Naive thymus-derived CD8-positive, alpha-beta T cell (primary cell): ENCODE measurements around the gene PXDN. TPM values are rescaled to one million over a fixed set of nuclear protein-coding genes. Genes with fewer than 3 reads are reported as not detected.
A peak's percentile ranks its signal among the peaks of the same experiment; 100 is the strongest.
"Not testable (repeated sequence)": the region's sequence is repeated elsewhere in the genome, so short reads cannot be mapped to it uniquely, and the experiment has no call there.

Experiments used
- ATAC-seq, 2 donors: fragments of 150-1000 bp; cut with Tn5 transposase in 1 of 2; sonication (Bioruptor Pico), chemical (Tn5 transposase) in 1 of 2; 1 replicate in 1 of 2; 2 replicates in 1 of 2; pipeline ENCODE4 v1.10.0; 2021; ENCODE audit warnings: mild to moderate bottlenecking in 2 of 2, moderate library complexity in 2 of 2
- POLR2A ChIA-PET: fragments of 350-600 bp; sonication (Branson Sonifier 250); formaldehyde crosslinking; loops from one replicate; lab custom pipeline; 2021; ENCODE audit warnings: antibody characterized with exemption; lab: Charles Lee
- DNase-seq, 10 donors: peaks; one replicate each; pipeline versions ENCODE4 v3.0.0 to v3.0.0-alpha.2; 2020 to 2022
- H3K27ac Mint-ChIP-seq, 10 donors: one replicate each; pipeline ENCODE4 v1.8.0; 2020 to 2022; ENCODE audit warnings: mild to moderate bottlenecking in 10 of 10, mixed read lengths in 10 of 10, moderate library complexity in 4 of 10, inconsistent platforms in 1 of 10
- H3K27me3 Mint-ChIP-seq, 5 donors: one replicate each; pipeline ENCODE4 v1.8.0; 2021 to 2022; ENCODE audit warnings: mixed read lengths in 5 of 5
- H3K36me3 Mint-ChIP-seq, 3 donors: one replicate each; pipeline ENCODE4 v1.8.0; 2020 to 2022; ENCODE audit warnings: mixed read lengths in 3 of 3, mild to moderate bottlenecking in 2 of 3, inconsistent platforms in 1 of 3
- H3K4me1 Mint-ChIP-seq, 4 donors: one replicate each; pipeline ENCODE4 v1.8.0; 2021 to 2022; ENCODE audit warnings: mixed read lengths in 4 of 4
- H3K4me3 Mint-ChIP-seq, 10 donors: one replicate each; pipeline ENCODE4 v1.8.0; 2020 to 2022; ENCODE audit warnings: mild to moderate bottlenecking in 10 of 10, mixed read lengths in 10 of 10, moderate library complexity in 6 of 10, inconsistent platforms in 1 of 10
- H3K9me3 Mint-ChIP-seq, 9 donors: one replicate each; pipeline ENCODE4 v1.8.0; 2020 to 2022; ENCODE audit warnings: mixed read lengths in 9 of 9, mild to moderate bottlenecking in 3 of 9, inconsistent platforms in 1 of 9, moderate library complexity in 1 of 9
- polyA plus RNA-seq, 3 donors: library from polyadenylated mRNA; unstranded; fragments of 300-500 nt; fragmentation: Illumina TruSeq; gene quantifications; one replicate each; pipeline ENCODE4 v1.2.3, GENCODE V29; 2021
- total RNA-seq, 8 experiments: library from RNA in 2 of 8; stranded (reverse) in 2 of 8; gene quantifications; one replicate each; pipeline ENCODE4 v1.2.3 and lab custom pipeline; 2021 to 2026

Gene PXDN
- total and polyA plus RNA-seq, 5 experiments from 2014 or later: 0.42 to 2.0 (median 1.4) TPM

- peaks cover 16 to 58% (median 47%) of the 10 kb centered on the region in 5 donors for H3K27me3 Mint-ChIP-seq
- H3K9me3 Mint-ChIP-seq: no peaks in the 10 kb centered on the region
- ATAC-seq: peak in 1 of 2 donors; percentile 63
- peak overlapping the region; percentile 47 to 88 (median 74) for H3K4me3 Mint-ChIP-seq
- peaks cover 0 to 14% (median 8%) of the 10 kb centered on the region in 4 donors for H3K4me1 Mint-ChIP-seq
- no peaks in the 10 kb centered on the region for H3K36me3 Mint-ChIP-seq
- POLR2A ChIA-PET: no interaction called here
- H3K27ac Mint-ChIP-seq: peak overlapping the region in 5 of 10 donors; percentile 31 to 63 (median 60)
- peak in 4 of 10 donors; percentile 10 to 50 (median 20) for DNase-seq
These were observed 1.5 kb downstream of the PXDN start for GRCh38 chr2:1742681-1743395.

- Mint-ChIP-seq H3K9me3 (no peaks in the 10 kb centered on the region), H3K4me1 (peaks cover 0 to 14% (median 8%) of the 10 kb centered on the region in 4 donors), H3K27me3 (peaks cover 13 to 53% (median 42%) of the 10 kb centered on the region in 5 donors), H3K4me3 (peak overlapping the region in 8 of 10 donors; percentile 15 to 81 (median 70)), H3K27ac (peak overlapping the region in 3 of 10 donors; percentile 49 to 71 (median 56)), H3K36me3 (no peaks in the 10 kb centered on the region)
- DNase-seq: peak in 1 of 10 donors; percentile 27
- POLR2A ChIA-PET: no interaction called here
- no peak for ATAC-seq
These were observed 2.0 kb downstream of the PXDN start for GRCh38 chr2:1742301-1742680.

GRCh38 chr2:1741851-1742250 is 2.5 kb downstream of the PXDN start:
- peak overlapping the region in 5 of 10 donors; percentile 44 to 79 (median 77) for H3K4me3 Mint-ChIP-seq
- H3K4me1 Mint-ChIP-seq: peaks cover 0 to 14% (median 7%) of the 10 kb centered on the region in 4 donors
- ATAC-seq (no peak), DNase-seq (peak in 1 of 10 donors; percentile 48)
- H3K27ac Mint-ChIP-seq: no peak overlapping the region
- no peaks in the 10 kb centered on the region for H3K9me3 Mint-ChIP-seq
- no peaks in the 10 kb centered on the region for H3K36me3 Mint-ChIP-seq
- POLR2A ChIA-PET: no interaction called here
- H3K27me3 Mint-ChIP-seq: peaks cover 10 to 48% (median 38%) of the 10 kb centered on the region in 5 donors

- H3K9me3 Mint-ChIP-seq: peaks cover 0 to 2% (median 0%) of the 10 kb centered on the region in 9 donors
- POLR2A ChIA-PET: interaction anchor here (0.7 kb wide), 1 partner anchor 13 kb away, joined by 3 read pairs; no protein-coding TSS in a partner anchor
- H3K27me3 Mint-ChIP-seq: peaks cover 2 to 39% (median 29%) of the 10 kb centered on the region in 5 donors
- H3K4me3 Mint-ChIP-seq: peak overlapping the region in 2 of 10 donors; percentile 13 to 72
- peak overlapping the region in 1 of 10 donors; percentile 9 for H3K27ac Mint-ChIP-seq
- DNase-seq (peak in 1 of 10 donors; percentile 32), ATAC-seq (no peak)
- H3K36me3 Mint-ChIP-seq: no peaks in the 10 kb centered on the region
- peaks cover 0 to 14% (median 6%) of the 10 kb centered on the region in 4 donors for H3K4me1 Mint-ChIP-seq
These were observed 3.4 kb downstream of the PXDN start for GRCh38 chr2:1740716-1741589.

GRCh38 chr2:1739961-1740715 is 4.2 kb downstream of the PXDN start:
- POLR2A ChIA-PET: no interaction called here
- Mint-ChIP-seq H3K27me3 (peaks cover 0 to 31% (median 22%) of the 10 kb centered on the region in 5 donors), H3K36me3 (no peaks in the 10 kb centered on the region), H3K9me3 (peaks cover 0 to 2% (median 0%) of the 10 kb centered on the region in 9 donors), H3K27ac (peak overlapping the region in 1 of 10 donors; percentile 73), H3K4me1 (peaks cover 0 to 14% (median 5%) of the 10 kb centered on the region in 4 donors), H3K4me3 (peak overlapping the region in 1 of 10 donors; percentile 14)
- peak in 1 of 10 donors; percentile 40 for DNase-seq
- ATAC-seq: no peak

GRCh38 chr2:1739322-1739957 is 4.9 kb downstream of the PXDN start:
- Mint-ChIP-seq H3K36me3 (no peaks in the 10 kb centered on the region), H3K9me3 (peaks cover 0 to 2% (median 0%) of the 10 kb centered on the region in 9 donors), H3K27ac (no peak overlapping the region), H3K4me1 (peaks cover 0 to 12% (median 4%) of the 10 kb centered on the region in 4 donors), H3K4me3 (no peak overlapping the region), H3K27me3 (peaks cover 0 to 26% (median 22%) of the 10 kb centered on the region in 5 donors)
- ATAC-seq (no peak), DNase-seq (no peak)
- POLR2A ChIA-PET: no interaction called here

GRCh38 chr2:1738646-1739302 is 5.5 kb downstream of the PXDN start:
- Mint-ChIP-seq H3K27me3 (peaks cover 0 to 26% (median 22%) of the 10 kb centered on the region in 5 donors), H3K4me1 (peaks cover 0 to 12% (median 4%) of the 10 kb centered on the region in 4 donors), H3K36me3 (no peaks in the 10 kb centered on the region), H3K4me3 (no peak overlapping the region), H3K9me3 (peaks cover 0 to 2% (median 0%) of the 10 kb centered on the region in 9 donors), H3K27ac (no peak overlapping the region)
- POLR2A ChIA-PET: no interaction called here
- ATAC-seq (no peak), DNase-seq (no peak)

GRCh38 chr2:1738163-1738562 is 6.2 kb downstream of the PXDN start:
- Mint-ChIP-seq H3K27me3 (peaks cover 0 to 26% (median 22%) of the 10 kb centered on the region in 5 donors), H3K4me1 (peaks cover 0 to 12% (median 4%) of the 10 kb centered on the region in 4 donors), H3K4me3 (no peak overlapping the region), H3K36me3 (no peaks in the 10 kb centered on the region), H3K9me3 (peaks cover 0 to 2% (median 0%) of the 10 kb centered on the region in 9 donors), H3K27ac (no peak overlapping the region)
- POLR2A ChIA-PET: no interaction called here
- no peak for ATAC-seq
- no peak for DNase-seq

- DNase-seq (no peak), ATAC-seq (no peak)
- no peak overlapping the region for H3K4me3 Mint-ChIP-seq
- H3K36me3 Mint-ChIP-seq: no peaks in the 10 kb centered on the region
- H3K27ac Mint-ChIP-seq: no peak overlapping the region
- peaks cover 0 to 25% (median 14%) of the 10 kb centered on the region in 5 donors for H3K27me3 Mint-ChIP-seq
- H3K4me1 Mint-ChIP-seq: peaks cover 0 to 4% (median 0%) of the 10 kb centered on the region in 4 donors
- POLR2A ChIA-PET: no interaction called here
- peaks cover 0 to 2% (median 0%) of the 10 kb centered on the region in 9 donors for H3K9me3 Mint-ChIP-seq
These were observed 7.3 kb downstream of the PXDN start for GRCh38 chr2:1736997-1737480.

- DNase-seq (no peak), ATAC-seq (no peak)
- Mint-ChIP-seq H3K27me3 (peaks cover 0 to 18% (median 6%) of the 10 kb centered on the region in 5 donors), H3K36me3 (no peaks in the 10 kb centered on the region), H3K27ac (no peak overlapping the region), H3K4me1 (no peaks in the 10 kb centered on the region), H3K4me3 (no peak overlapping the region), H3K9me3 (peaks cover 0 to 2% (median 0%) of the 10 kb centered on the region in 9 donors)
- POLR2A ChIA-PET: no interaction called here
These were observed 8.3 kb downstream of the PXDN start for GRCh38 chr2:1736045-1736444.

GRCh38 chr2:1733298-1733697 is 11.0 kb downstream of the PXDN start:
- POLR2A ChIA-PET, H3K9me3 Mint-ChIP-seq, H3K4me3 Mint-ChIP-seq, H3K36me3 Mint-ChIP-seq, DNase-seq, H3K4me1 Mint-ChIP-seq, H3K27ac Mint-ChIP-seq, ATAC-seq: not testable (repeated sequence)
- peaks cover 0 to 11% (median 2%) of the 10 kb centered on the region in 5 donors for H3K27me3 Mint-ChIP-seq
